ENCODE results near the gene RXRA.

DNA sequence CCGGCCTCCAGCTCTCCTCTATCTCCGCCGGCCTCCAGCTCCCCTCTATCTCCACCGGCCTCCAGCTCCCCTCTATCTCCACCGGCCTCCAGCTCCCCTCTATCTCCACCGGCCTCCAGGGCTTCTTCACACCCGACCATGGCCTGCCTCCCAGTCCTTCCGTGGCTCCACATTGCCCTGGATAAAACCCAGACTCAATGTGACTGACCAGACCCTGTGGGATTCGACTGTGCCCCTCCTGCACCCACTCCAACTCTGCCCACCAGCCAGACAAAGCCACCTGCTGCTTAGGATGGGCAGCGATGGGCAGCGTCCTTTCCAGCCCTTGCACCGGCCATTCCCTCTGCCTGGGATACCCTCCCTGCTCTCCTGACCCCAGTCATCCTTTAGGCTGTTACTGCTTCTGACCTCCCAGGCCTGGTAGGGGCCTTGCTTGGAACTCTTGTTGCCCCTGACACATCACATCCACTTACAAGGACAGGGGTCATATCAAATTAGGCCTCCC, 30.5 kb upstream of the RXRA start:
- TF ChIP-seq POLR2AphosphoS5 (IDR thresholded peaks at IDR 0.05; ENCODE audit: borderline replicate concordance, low read depth, low read length) (no peak), EZH2 (IDR thresholded peaks at IDR 0.05) (no peak)
